Spleen (tissue), 7 donors: Measurements from ENCODE around the gene VMO1.

Source experiments
- POLR2AphosphoS5 ChIP-seq, 3 donors: sonication (generic); formaldehyde crosslinking; IDR thresholded peaks; one replicate each; pipeline ENCODE4 v1.5.1; 2017; ENCODE audit warnings: antibody characterized with exemption in 3 of 3
- TF ChIP-seq, protein P1 (sequence below), 11 experiments: fragments of 200-600 bp in 7 of 11; fragments of 450-650 bp in 4 of 11; sonication (generic) in 4 of 11; IDR thresholded peaks in 8 of 11; conservative IDR thresholded peaks in 3 of 11; 1 replicate in 7 of 11; 2 replicates in 4 of 11; pipeline versions ENCODE4 v1.4.0 to v1.8.0; 2016 to 2021; ENCODE audit warnings: antibody characterized with exemption in 11 of 11, inconsistent platforms in 4 of 11, mild to moderate bottlenecking in 1 of 11
- donor health status: DM: no; HTN: no; CAD: no; lungs with moderate emphysema.
- donor health status: DM: no; HTN: no; CAD: no.
- donor health status: DM: no; HTN: no; CAD: no.

DNA sequence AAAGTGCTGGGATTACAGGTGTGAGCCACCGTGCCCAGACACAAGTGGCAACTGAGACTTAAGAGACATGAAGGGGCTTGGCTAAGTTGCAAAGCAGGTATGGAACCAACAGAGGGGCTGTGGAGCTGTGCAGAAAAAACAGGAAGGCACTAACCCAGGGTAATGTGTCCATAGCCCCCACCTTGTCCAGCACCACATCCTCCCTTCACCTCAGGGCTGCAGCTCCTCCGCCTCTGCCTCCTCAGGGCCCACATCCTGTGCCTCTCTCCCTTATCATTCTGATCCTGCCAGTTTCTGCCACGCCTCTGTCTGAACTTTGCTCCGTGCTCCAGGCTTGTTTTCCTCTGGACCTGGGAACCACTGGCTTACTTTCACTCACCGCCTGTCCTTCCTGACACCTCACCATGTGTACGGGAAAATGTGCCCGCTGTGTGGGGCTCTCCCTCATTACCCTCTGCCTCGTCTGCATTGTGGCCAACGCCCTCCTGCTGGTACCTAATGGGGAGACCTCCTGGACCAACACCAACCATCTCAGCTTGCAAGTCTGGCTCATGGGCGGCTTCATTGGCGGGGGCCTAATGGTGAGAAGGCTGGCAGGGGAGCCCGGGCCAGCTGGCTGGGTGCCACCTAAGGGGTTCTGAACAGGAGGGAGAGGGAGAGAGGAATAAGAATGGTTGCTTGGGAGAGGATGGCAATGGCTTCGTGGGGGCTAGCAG is 14.5 kb downstream of the VMO1 start, which contains the start of gene TM4SF5:
- TF ChIP-seq, protein P1, sequence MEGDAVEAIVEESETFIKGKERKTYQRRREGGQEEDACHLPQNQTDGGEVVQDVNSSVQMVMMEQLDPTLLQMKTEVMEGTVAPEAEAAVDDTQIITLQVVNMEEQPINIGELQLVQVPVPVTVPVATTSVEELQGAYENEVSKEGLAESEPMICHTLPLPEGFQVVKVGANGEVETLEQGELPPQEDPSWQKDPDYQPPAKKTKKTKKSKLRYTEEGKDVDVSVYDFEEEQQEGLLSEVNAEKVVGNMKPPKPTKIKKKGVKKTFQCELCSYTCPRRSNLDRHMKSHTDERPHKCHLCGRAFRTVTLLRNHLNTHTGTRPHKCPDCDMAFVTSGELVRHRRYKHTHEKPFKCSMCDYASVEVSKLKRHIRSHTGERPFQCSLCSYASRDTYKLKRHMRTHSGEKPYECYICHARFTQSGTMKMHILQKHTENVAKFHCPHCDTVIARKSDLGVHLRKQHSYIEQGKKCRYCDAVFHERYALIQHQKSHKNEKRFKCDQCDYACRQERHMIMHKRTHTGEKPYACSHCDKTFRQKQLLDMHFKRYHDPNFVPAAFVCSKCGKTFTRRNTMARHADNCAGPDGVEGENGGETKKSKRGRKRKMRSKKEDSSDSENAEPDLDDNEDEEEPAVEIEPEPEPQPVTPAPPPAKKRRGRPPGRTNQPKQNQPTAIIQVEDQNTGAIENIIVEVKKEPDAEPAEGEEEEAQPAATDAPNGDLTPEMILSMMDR (IDR thresholded peaks at IDR 0.05 in 8 of 11, conservative IDR thresholded peaks at IDR 0.05 in 3 of 11): no peak
- no peak for TF ChIP-seq POLR2AphosphoS5 (IDR thresholded peaks at IDR 0.05)
